ENCODE measurements around the gene PREB.

GRCh38 chr2:27108221-27108620 lies 26.2 kb downstream of the PREB start:
- no peak for TF ChIP-seq CTCF (conservative IDR thresholded peaks at IDR 0.05; ENCODE audit: low read length)
- TF ChIP-seq EZH2phosphoT487 (IDR thresholded peaks at IDR 0.05; ENCODE audit: borderline replicate concordance): no peak
